DLD1 (cell line): Measurements from ENCODE around the gene SLC7A1.
"Not testable (repeated sequence)": the region's sequence is repeated elsewhere in the genome, so short reads cannot be mapped to it uniquely, and the experiment has no call there.

Experiments used
- in situ Hi-C: cut with HindIII; loops from 2 replicates; pipeline ENCODE4 v1.10.0; 2017; ENCODE audit warnings: low sequenced_read_pairs

Gene SLC7A1

GRCh38 chr13:29595380-29596063 lies at the start of gene SLC7A1:
Gene SLC7A1, minus strand, starts transcription at chr13:29595688. Its CDS starts 59,500 bp downstream, at chr13:29536188.
- in situ Hi-C loops = no loop called here

- in situ Hi-C loops = no loop called here
These were observed 45.2 kb upstream of the SLC7A1 start for GRCh38 chr13:29640665-29641064.

- in situ Hi-C loops = not testable (repeated sequence)
These were observed 41.3 kb upstream of the SLC7A1 start for GRCh38 chr13:29636831-29637230.

GRCh38 chr13:29624997-29625396 lies 29.5 kb upstream of the SLC7A1 start:
- in situ Hi-C loops = no loop called here

GRCh38 chr13:29621841-29622240 lies 26.4 kb upstream of the SLC7A1 start:
- in situ Hi-C loops = no loop called here

GRCh38 chr13:29621051-29621800 lies 25.7 kb upstream of the SLC7A1 start:
- in situ Hi-C loops = no loop called here

GRCh38 chr13:29619995-29620394 lies 24.5 kb upstream of the SLC7A1 start:
- in situ Hi-C loops = no loop called here

- in situ Hi-C loops = no loop called here
These were observed 17.6 kb upstream of the SLC7A1 start for GRCh38 chr13:29613101-29613500.

GRCh38 chr13:29607465-29607864 lies 12.0 kb upstream of the SLC7A1 start:
- in situ Hi-C loops = no loop called here

GRCh38 chr13:29605860-29606526 lies 10.5 kb upstream of the SLC7A1 start:
- in situ Hi-C loops = no loop called here

GRCh38 chr13:29598321-29598720 lies 2.8 kb upstream of the SLC7A1 start:
- in situ Hi-C loops = no loop called here

- in situ Hi-C loops = no loop called here
These were observed 2.2 kb upstream of the SLC7A1 start for GRCh38 chr13:29597706-29598105.

- in situ Hi-C loops = no loop called here
These were observed 1.8 kb upstream of the SLC7A1 start for GRCh38 chr13:29597246-29597645.

GRCh38 chr13:29596064-29596418 lies 553 bp upstream of the SLC7A1 start:
- in situ Hi-C loops = no loop called here

- in situ Hi-C loops = no loop called here
These were observed 643 bp downstream of the SLC7A1 start for GRCh38 chr13:29594710-29595379.

- in situ Hi-C loops = no loop called here
These were observed 1.2 kb downstream of the SLC7A1 start for GRCh38 chr13:29594303-29594709.

GRCh38 chr13:29593605-29594297 lies 1.7 kb downstream of the SLC7A1 start:
- in situ Hi-C loops = no loop called here

GRCh38 chr13:29591310-29591709 lies 4.2 kb downstream of the SLC7A1 start:
- in situ Hi-C loops = no loop called here

GRCh38 chr13:29589967-29590366 lies 5.5 kb downstream of the SLC7A1 start:
- in situ Hi-C loops = no loop called here

GRCh38 chr13:29589234-29589633 lies 6.3 kb downstream of the SLC7A1 start:
- in situ Hi-C loops = no loop called here

GRCh38 chr13:29587645-29588044 lies 7.8 kb downstream of the SLC7A1 start:
- in situ Hi-C loops = no loop called here
